Lower leg skin (tissue), 3 donors: ENCODE measurements around the gene CYB5B.

ENCODE experiments used
- CTCF ChIP-seq, 3 donors: fragments of 450-650 bp; IDR thresholded peaks; one replicate each; pipeline ENCODE4 v1.5.1; 2016; ENCODE audit warnings: antibody characterized with exemption in 3 of 3, mild to moderate bottlenecking in 3 of 3, moderate library complexity in 2 of 3
- POLR2A ChIP-seq, 2 donors: fragments of 450-650 bp; IDR thresholded peaks; one replicate each; pipeline ENCODE4 v1.6.1; 2016 to 2017; ENCODE audit warnings: antibody characterized with exemption in 2 of 2, mild to moderate bottlenecking in 1 of 2, moderate library complexity in 1 of 2

GRCh38 chr16:69499541-69500230 is 75.3 kb downstream of the CYB5B start:
- TF ChIP-seq POLR2A (IDR thresholded peaks at IDR 0.05) (no peak), CTCF (IDR thresholded peaks at IDR 0.05) (no peak)
